Right kidney (tissue), 1 donor: ENCODE measurements around the gene MUSTN1.

ENCODE experiments used
- DNase-seq: peaks from one replicate; pipeline ENCODE4 v3.0.0-alpha.2; 2016

Gene MUSTN1

DNA sequence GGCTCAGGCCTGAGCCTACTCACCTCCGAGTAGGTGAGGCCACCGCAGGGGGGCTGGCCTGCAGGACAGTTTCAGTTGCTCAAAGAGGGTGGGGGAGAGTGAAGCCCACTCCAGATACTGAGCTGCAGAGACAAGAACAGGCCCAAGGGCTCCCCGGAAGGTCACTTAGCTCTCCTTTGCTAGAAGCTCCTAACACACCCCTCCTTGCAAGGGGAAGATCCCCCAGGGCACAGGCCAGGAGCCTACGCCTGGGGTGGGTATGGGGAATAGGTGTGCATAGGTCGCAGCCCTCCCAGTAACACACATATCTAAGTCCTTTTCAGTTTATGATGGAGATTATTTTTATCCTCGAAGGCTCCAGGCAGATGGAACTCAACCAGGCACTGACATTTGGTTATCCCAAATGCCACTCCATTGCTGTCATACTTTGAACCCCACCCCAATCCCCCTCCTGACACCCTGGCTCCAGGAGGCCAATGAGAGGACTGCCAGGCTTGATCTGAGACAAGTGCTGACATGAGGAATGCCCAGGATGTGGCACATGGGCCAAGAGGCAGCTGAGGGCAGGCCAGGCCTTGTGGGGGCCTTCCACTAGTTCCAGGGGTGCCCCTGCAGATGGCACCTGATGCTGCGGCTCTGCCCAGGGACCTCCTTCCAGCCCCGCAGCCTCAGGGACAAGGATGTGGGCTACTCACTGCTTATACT, 1.1 kb upstream of the MUSTN1 start:
- no peak for DNase-seq

DNA sequence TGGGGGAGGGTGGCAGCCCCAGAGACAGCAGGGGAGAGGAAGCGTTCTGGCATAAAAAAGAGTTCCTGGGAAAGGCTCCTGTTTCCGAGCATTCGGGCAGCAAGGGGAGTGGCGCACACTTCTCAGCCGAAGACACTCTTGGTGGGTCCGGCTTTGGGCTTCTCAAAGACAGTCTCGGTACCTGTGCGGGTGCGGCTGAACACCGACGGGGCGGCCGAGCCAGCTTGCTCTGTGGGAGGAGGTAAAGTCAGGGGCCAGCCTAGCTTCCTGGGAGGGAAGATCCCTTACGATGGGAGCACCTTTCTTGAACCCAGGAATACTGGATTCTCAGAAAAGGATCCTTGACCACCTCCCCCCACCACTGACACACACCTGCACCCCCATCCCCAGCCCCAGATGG, 1.6 kb downstream of the MUSTN1 start:
- no peak for DNase-seq

DNA sequence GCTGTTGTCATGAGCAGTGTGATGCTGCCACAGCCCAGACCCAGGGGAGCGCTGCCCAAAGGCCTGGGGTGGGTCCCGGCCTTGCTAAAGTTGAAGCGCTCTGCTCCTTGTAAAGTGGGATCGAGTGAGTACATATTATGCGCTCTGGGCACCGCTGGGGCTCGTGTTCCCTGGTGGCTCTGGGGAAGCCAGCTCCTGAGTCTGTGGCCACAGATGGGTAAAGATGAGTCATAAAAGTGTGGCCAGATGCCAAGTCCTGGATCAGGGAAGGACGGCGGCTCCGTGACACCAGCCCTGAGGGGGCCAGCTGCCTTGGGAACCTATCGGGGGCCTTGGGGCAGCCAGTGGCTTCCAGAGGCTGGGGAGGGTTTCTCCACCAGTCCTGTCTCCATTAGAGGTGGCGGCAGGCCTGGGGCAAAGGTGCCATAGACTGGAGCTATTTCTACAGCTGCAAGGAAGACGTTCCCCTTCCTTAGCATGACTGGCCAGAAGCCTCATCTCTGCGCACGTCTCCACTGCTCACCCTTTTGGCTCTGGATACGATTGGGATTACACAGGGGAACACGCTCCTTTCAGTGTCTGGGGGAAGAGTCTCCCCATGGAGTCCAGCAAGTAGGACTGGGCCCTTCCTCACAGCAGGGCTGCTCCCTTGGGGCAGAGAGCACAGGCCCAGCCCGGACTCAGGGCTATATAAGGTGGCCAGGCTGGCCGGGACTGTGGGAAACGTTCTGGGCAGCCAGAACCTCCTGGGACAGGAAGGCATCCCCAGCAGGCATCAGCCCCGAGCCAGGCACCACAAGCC, 3.1 kb downstream of the MUSTN1 start:
- DNase-seq, result no peak

- DNase-seq, result no peak
Measured at GRCh38 chr3:52830535-52831258, 4.1 kb downstream of the MUSTN1 start, which contains the start of gene ITIH4. ITIH4 (minus strand) TSS chr3:52830672; CDS start chr3:52830642, 30 bp downstream.

- no peak for DNase-seq
Measured at GRCh38 chr3:52829906-52830463, 4.8 kb downstream of the MUSTN1 start.

- no peak for DNase-seq
Measured at GRCh38 chr3:52829482-52829881, 5.3 kb downstream of the MUSTN1 start.

DNA sequence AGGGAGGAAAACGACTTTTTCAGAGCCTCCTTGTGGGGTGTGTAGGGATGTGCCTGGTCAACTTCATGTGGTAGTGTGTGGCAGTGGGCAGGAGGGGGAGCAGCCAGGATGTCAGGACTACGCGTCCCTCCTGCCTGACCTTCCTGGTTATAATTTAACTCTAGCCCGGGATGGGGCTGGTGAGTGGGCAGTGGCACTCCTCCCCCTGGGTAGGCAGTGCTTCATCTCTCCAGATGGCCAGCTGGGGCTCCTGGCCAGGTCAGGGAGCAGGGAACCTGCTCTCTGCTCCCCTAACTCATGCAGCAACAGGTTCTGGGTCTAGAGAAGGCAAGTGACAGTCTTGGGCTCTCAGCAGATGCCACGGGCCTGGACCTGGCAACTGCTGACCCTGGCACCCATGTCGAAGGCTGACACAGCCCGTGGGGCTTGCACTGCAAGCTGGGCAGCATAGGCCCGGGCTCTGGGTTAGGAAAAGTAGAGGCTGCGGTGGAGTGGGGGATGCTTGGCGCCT, 6.9 kb downstream of the MUSTN1 start:
- DNase-seq, result peak; percentile 35

- DNase-seq, result no peak
Measured at GRCh38 chr3:52827441-52827840, 7.4 kb downstream of the MUSTN1 start.

DNA sequence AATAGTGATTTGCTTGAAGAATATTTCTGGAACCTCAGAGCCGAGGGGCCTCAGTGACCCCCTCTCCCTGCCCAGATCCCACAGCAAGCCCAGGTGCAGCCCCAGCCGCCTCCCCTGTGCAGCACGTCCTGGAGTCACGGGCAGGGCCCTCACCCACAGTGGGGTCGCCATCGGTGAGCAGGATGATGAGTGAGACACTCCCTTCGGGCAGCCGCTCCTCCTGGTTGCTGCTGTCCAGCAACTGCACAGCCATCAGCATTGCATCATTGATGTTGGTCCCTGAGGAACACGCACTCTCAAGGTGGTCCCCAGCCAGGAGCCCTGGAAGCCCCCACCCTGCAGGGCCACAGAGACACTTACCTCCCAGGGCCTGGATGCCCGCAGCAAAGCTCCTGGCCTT, 10.8 kb downstream of the MUSTN1 start:
- DNase-seq, result no peak

DNA sequence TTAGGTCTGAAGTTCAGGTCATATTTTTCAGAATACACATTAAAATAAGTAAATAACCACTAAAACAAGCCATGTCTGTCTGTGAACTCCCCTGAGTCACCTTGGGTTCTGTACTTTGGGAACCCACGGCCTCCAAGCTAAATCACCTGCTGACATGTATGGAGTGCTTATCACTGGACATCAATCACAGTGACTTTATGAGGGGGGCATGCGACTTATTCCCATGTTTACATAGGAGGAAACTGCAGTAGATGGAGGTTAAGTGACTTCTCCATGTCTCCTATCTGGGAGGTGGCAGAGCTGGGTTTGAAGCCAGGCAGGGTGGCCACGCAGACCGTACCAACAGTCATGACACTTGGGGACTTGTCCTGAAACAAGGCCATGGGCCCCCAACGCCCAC, 12.5 kb downstream of the MUSTN1 start:
- no peak for DNase-seq

DNA sequence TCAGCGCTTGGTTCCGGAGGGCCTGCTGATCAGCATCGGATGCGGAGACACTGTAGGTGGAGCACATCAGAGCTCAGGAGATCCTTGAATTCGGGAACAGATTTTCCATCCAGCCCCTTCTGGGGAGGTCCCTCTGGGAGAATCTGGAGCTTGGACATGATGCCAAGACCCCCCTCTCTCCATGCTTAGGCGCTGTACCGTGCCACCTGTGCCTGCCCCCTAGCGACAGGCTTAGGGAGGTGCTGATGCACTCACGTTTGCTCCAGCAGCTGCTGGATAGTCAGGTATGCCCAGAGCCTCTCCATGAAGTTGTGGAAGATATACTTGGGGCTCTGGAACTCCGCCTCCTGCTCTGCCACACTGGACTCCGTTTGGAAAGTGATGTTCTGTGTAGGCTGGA, 14.1 kb downstream of the MUSTN1 start:
- DNase-seq, result no peak

DNA sequence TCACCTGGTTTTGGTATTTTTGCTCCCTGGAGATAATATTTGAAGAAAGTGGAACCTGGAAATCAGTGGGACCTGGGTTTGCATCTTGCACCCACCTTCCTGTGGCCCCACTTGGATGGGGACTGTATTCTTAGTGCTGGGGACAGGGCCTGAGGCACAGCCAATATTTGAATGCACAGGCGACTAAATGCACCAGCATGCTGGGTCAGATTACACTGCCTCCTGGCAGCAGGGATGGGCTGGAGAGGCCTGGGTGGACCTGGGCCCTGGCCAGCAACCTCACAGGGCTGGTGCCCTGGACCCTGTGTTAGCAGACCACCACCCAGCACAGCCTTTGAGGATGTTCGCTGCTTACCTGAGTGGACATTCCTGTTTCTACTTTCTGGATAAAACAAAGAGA, 14.9 kb downstream of the MUSTN1 start:
- DNase-seq, result no peak

- no peak for DNase-seq
Measured at GRCh38 chr3:52817860-52818259, 17.0 kb downstream of the MUSTN1 start.

- DNase-seq, result no peak
Measured at GRCh38 chr3:52817221-52817620, 17.6 kb downstream of the MUSTN1 start.

- DNase-seq, result no peak
Measured at GRCh38 chr3:52816654-52817053, 18.2 kb downstream of the MUSTN1 start.

- DNase-seq, result no peak
Measured at GRCh38 chr3:52816199-52816598, 18.6 kb downstream of the MUSTN1 start.

- DNase-seq, result no peak
Measured at GRCh38 chr3:52813810-52814209, 21.0 kb downstream of the MUSTN1 start.

GRCh38 chr3:52811452-52812011, 23.3 kb downstream of the MUSTN1 start:
- DNase-seq, result no peak

DNA sequence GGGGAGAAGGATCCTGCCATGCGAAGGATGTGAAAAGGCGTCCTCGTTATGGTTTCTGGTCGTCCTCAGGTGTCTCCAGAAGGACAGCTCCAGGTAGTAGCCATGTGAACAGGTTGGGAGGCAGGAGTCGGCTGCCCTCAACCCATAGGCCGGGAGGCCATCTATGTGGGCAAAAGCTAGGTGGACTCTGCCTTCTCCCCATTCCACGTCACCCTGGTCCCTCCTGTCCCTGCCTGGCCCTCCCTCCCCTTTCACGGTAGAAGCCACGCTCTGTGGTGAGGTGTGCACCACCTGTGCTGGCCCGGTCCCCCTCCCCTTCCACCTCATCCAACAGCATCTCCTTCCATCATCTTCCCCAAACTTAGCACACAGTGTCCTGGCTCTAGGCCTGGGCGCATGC, 23.9 kb downstream of the MUSTN1 start:
- no peak for DNase-seq

GRCh38 chr3:52809662-52810377, 25.0 kb downstream of the MUSTN1 start:
- DNase-seq, result no peak

- DNase-seq, result no peak
Measured at GRCh38 chr3:52809149-52809548, 25.7 kb downstream of the MUSTN1 start.
